K562 (cell line): ENCODE measurements around the gene C2CD2. TPM values are rescaled to one million over a fixed set of nuclear protein-coding genes. Genes with fewer than 3 reads are reported as not detected.

Experiments
- ATAC-seq: fragments of 200-7000 bp; cut with Tn5 transposase; 3 replicates; pipeline ENCODE4 v1.9.1; 2020; ENCODE audit warnings: moderate library complexity
- BruUV-seq: library from RNA; stranded (reverse); fragments of 400-500 nt; replicated peaks from 2 replicates; lab custom pipeline; 2021; lab: Mats Ljungman, UMichigan
- CTCF ChIA-PET: fragments of 300-600 bp; formaldehyde crosslinking; extraction: SDS; loops from one replicate; lab custom pipeline; 2021; ENCODE audit warnings: low intra/inter-chr PET ratio; lab: Yijun Ruan, JAX
- POLR2A ChIA-PET: fragments of 300-600, 350-650 bp; sonication (Branson Sonifier 250); formaldehyde crosslinking; extraction: SDS; loops from one replicate; lab custom pipeline; 2021; ENCODE audit warnings: antibody characterized with exemption, inconsistent platforms; lab: Yijun Ruan, JAX
- DNase-seq, 4 experiments: peaks; one replicate each; pipeline versions ENCODE4 v3.0.0 to v3.0.0-alpha.2; 2011 to 2018; ENCODE audit warnings: low spot score in 3 of 4, mixed read lengths in 3 of 4; ENCODE audit errors: extremely low read depth in 1 of 4
- FAIRE-seq: peaks from 2 replicates; lab custom pipeline; 2011; peaks lifted over from hg19 to GRCh38; lab: Jason Lieb, UNC
- H2AFZ ChIP-seq: 2 replicates; pipeline ENCODE4 v1.6.0; 2011; ENCODE audit warnings: low read depth, low read length, control low read depth, inconsistent platforms
- H3K27ac ChIP-seq: fragments of 200-600 bp; 3 replicates; pipeline ENCODE4 v1.8.0; 2011; ENCODE audit warnings: low read depth, mild to moderate bottlenecking, control low read depth, inconsistent platforms, low read length, moderate library complexity, mixed read lengths; ENCODE audit errors: extremely low read depth
- H3K27me3 ChIP-seq, 2 experiments: fragments of 300-600 bp in 1 of 2; 2 replicates in 1 of 2; 3 replicates in 1 of 2; pipeline versions ENCODE4 v1.6.0 to v1.8.0; 2011; ENCODE audit warnings: inconsistent platforms in 2 of 2, low read length in 2 of 2, mild to moderate bottlenecking in 1 of 2, mixed read lengths in 1 of 2, moderate library complexity in 1 of 2; ENCODE audit not compliant: control insufficient read depth in 2 of 2, insufficient read depth in 2 of 2
- H3K36me3 ChIP-seq: fragments of 300-600 bp; 3 replicates; pipeline ENCODE4 v1.8.0; 2011; ENCODE audit warnings: mild to moderate bottlenecking, low read length, inconsistent platforms; ENCODE audit not compliant: control insufficient read depth, insufficient read depth
- H3K4me1 ChIP-seq, 2 experiments: fragments of 200-600 bp in 1 of 2; replicated peaks in 1 of 2; 2 replicates in 1 of 2; 3 replicates in 1 of 2; pipeline versions ENCODE4 v1.5.1 to v1.8.0; 2011; ENCODE audit warnings: inconsistent platforms in 2 of 2, low read length in 2 of 2, mild to moderate bottlenecking in 1 of 2, mixed read lengths in 1 of 2, moderate library complexity in 1 of 2; ENCODE audit not compliant: control insufficient read depth in 2 of 2, insufficient read depth in 2 of 2
- H3K4me2 ChIP-seq: 2 replicates; pipeline ENCODE4 v1.6.1; 2011; ENCODE audit warnings: low read length, control low read depth, inconsistent platforms, mixed read lengths; ENCODE audit not compliant: insufficient read depth
- H3K4me3 ChIP-seq: fragments of 200-600 bp; sonication (generic), shearing (Covaris generic); 2 replicates; pipeline ENCODE4 v1.5.1; 2016; ENCODE audit warnings: control low read depth, inconsistent platforms
- H3K79me2 ChIP-seq: fragments of 200-600 bp; 3 replicates; pipeline ENCODE4 v1.8.0; 2011; ENCODE audit warnings: low read length, inconsistent platforms; ENCODE audit not compliant: control insufficient read depth, insufficient read depth
- H3K9ac ChIP-seq, 2 experiments: 2 replicates each; pipeline versions ENCODE4 v1.6.0 to v1.6.1; 2011; ENCODE audit warnings: low read depth in 2 of 2, low read length in 2 of 2, control low read depth in 1 of 2, inconsistent platforms in 1 of 2, mild to moderate bottlenecking in 1 of 2, mixed read lengths in 1 of 2; ENCODE audit not compliant: insufficient read depth in 1 of 2
- H3K9me1 ChIP-seq: one replicate; pipeline ENCODE4 v1.6.0; 2011; ENCODE audit warnings: inconsistent platforms, mild to moderate bottlenecking, low read length, moderate library complexity; ENCODE audit not compliant: control insufficient read depth, insufficient read depth
- H3K9me3 ChIP-seq: replicated peaks from 2 replicates; pipeline ENCODE4 v1.5.1; 2011; ENCODE audit warnings: low read depth, low read length, inconsistent platforms; ENCODE audit not compliant: control insufficient read depth, insufficient read depth
- H4K20me1 ChIP-seq: replicated peaks from 2 replicates; pipeline ENCODE4 v1.6.1; 2011; ENCODE audit warnings: low read length, inconsistent platforms, mixed read lengths; ENCODE audit not compliant: control insufficient read depth, insufficient read depth
- CBX3 ChIP-seq, 2 experiments: IDR thresholded peaks; 1 replicate in 1 of 2; 2 replicates in 1 of 2; pipeline ENCODE4 v1.6.1; 2012; ENCODE audit warnings: inconsistent platforms in 2 of 2, low read length in 2 of 2, borderline replicate concordance in 1 of 2, control low read depth in 1 of 2
- CCAR2 ChIP-seq: fragments of 200-400 bp; formaldehyde crosslinking; IDR thresholded peaks from 2 replicates; pipeline ENCODE4 v1.6.1; 2017; ENCODE audit warnings: mild to moderate bottlenecking, low read depth, low read length
- CEBPZ ChIP-seq: fragments of 150-350 bp; IDR thresholded peaks from 2 replicates; pipeline ENCODE4 v1.6.1; 2014; ENCODE audit warnings: low read depth, mild to moderate bottlenecking, low read length, borderline replicate concordance
- DLX4 ChIP-seq: fragments of 250-450 bp; sonication (Bioruptor Pico); IDR thresholded peaks from 2 replicates; pipeline ENCODE4 v1.6.1; 2021; ENCODE audit warnings: mild to moderate bottlenecking
- ETS1 ChIP-seq: conservative IDR thresholded peaks from 2 replicates; pipeline ENCODE4 v1.6.1; 2011; ENCODE audit warnings: low read depth, mild to moderate bottlenecking, low read length; ENCODE audit not compliant: control insufficient read depth
- ETS2 ChIP-seq: IDR thresholded peaks from 2 replicates; pipeline ENCODE4 v1.6.1; 2016; ENCODE audit warnings: borderline replicate concordance, missing genetic modification characterization, mild to moderate bottlenecking, moderate library complexity, missing compliant biosample characterization; ENCODE audit not compliant: poor library complexity, severe bottlenecking
- HMBOX1 ChIP-seq: sonication (generic); IDR thresholded peaks from 2 replicates; pipeline ENCODE4 v1.6.1; 2016
- NFE2L1 ChIP-seq: fragments of 450-650 bp; IDR thresholded peaks from 2 replicates; pipeline ENCODE4 v1.6.1; 2016; ENCODE audit warnings: missing genetic modification characterization, low read depth, mild to moderate bottlenecking, missing compliant biosample characterization, moderate library complexity, borderline replicate concordance
- POLR2AphosphoS5 ChIP-seq: IDR thresholded peaks from 2 replicates; pipeline ENCODE4 v1.6.1; 2011; ENCODE audit warnings: mild to moderate bottlenecking, low read depth, low read length, moderate library complexity; ENCODE audit not compliant: control insufficient read depth, insufficient read depth
- SMARCA5 ChIP-seq: fragments of 450-650 bp; IDR thresholded peaks from 2 replicates; pipeline ENCODE4 v1.6.1; 2016
- THAP7 ChIP-seq: fragments of 250-450 bp; sonication (Bioruptor Pico); IDR thresholded peaks from 2 replicates; pipeline ENCODE4 v1.5.0; 2021
- TRIM28 ChIP-seq: fragments of 450-650 bp; IDR thresholded peaks from 2 replicates; pipeline ENCODE4 v1.6.1; 2017
- ZKSCAN3 ChIP-seq: fragments of 250-450 bp; sonication (Bioruptor Pico); IDR thresholded peaks from 2 replicates; pipeline ENCODE4 v1.4.0; 2020
- ZNF232 ChIP-seq: sonication (generic); formaldehyde crosslinking; IDR thresholded peaks from 2 replicates; pipeline ENCODE4 v1.8.0; 2022; ENCODE audit warnings: mild to moderate bottlenecking, missing genetic modification reagents
- ZNF41 ChIP-seq: fragments of 250-450 bp; sonication (Bioruptor Pico); conservative IDR thresholded peaks from 2 replicates; pipeline ENCODE4 v1.4.0; 2020; ENCODE audit warnings: mild to moderate bottlenecking
- ZNF780A ChIP-seq: fragments of 250-450 bp; sonication (Bioruptor Pico); IDR thresholded peaks from 2 replicates; pipeline ENCODE4 v1.5.0; 2021; ENCODE audit warnings: mild to moderate bottlenecking
- ZNF79 ChIP-seq: fragments of 250-450 bp; sonication (Bioruptor Pico); IDR thresholded peaks from 2 replicates; pipeline ENCODE4 v1.4.0; 2020; ENCODE audit warnings: low read depth, mild to moderate bottlenecking, moderate library complexity
- WGBS: fragments of 100-300 bp; shearing (Covaris generic); methylation state at CpG from one replicate; pipeline ENCODE4 v1.1.6; 2016; ENCODE audit warnings: low coverage, mixed read lengths; ENCODE audit not compliant: insufficient coverage; ENCODE audit errors: missing lambda C conversion rate; 5-methylcytosine and 5-hydroxymethylcytosine counted together
- in situ Hi-C: fragments of 300-500 bp; cut with MboI; formaldehyde crosslinking; loops from 4 replicates; pipeline ENCODE4 v1.15.0; 2018; ENCODE audit warnings: inconsistent platforms, mixed read lengths
- intact Hi-C: fragments of 100-400 bp; cut with micrococcal nuclease; formaldehyde crosslinking; loops from 2 replicates; pipeline ENCODE4 v1.14.2; 2022
- polyA plus RNA-seq, 8 experiments: library from polyadenylated mRNA; depleted of rRNA in 4 of 8; stranded (reverse) in 5 of 8; unstranded in 3 of 8; fragments of >200 nt; fragmentation: Nextera tagmentation in 2 of 8; fragmentation: Illumina TruSeq in 1 of 8; extraction: Ambion mirVana in 2 of 8; extraction: Trizol in 1 of 8; gene quantifications; 2 replicates each; pipeline versions ENCODE4 v1.2.1 to v1.2.3, GENCODE V29; 2011 to 2014; ENCODE audit warnings: inconsistent platforms in 1 of 8, missing spikeins in 1 of 8
- total RNA-seq, 7 experiments: library from RNA; depleted of rRNA in 6 of 7; stranded (reverse); fragments of >200 nt in 6 of 7; fragmentation: Illumina TruSeq in 2 of 7; extraction: Trizol in 2 of 7; gene quantifications; 2 replicates each; pipeline versions ENCODE4 v1.2.1 to v1.2.3, GENCODE V29; 2011 to 2021; ENCODE audit warnings: low replicate concordance in 1 of 7

The C2CD2 gene
- total and polyA plus RNA-seq, 9 of the 15 experiments (the other 6 are each of a cell fraction or from before 2014, with no cell fraction given): 1.3 to 21.6 (median 12.1) TPM

- WGBS: 85% methylated on average over 3 of the region's 3 CpGs
- H3K79me2 ChIP-seq: no peaks in the 10 kb centered on the region; the same call in 2 of the 3 replicates
- peaks cover 54% of the 10 kb centered on the region for H3K36me3 ChIP-seq
- ChIA-PET CTCF (no interaction called here), POLR2A (interaction anchor here (1.0 kb wide), 1 partner anchor 11 kb away, joined by 5 read pairs; no protein-coding TSS in a partner anchor)
- ATAC-seq: no peak
- no peak for DNase-seq
- H3K9me3 ChIP-seq: no peaks in the 10 kb centered on the region
- H3K4me1 ChIP-seq: no peaks in the 10 kb centered on the region; a peak in 1 of 5 replicates
- no peaks in the 10 kb centered on the region for H3K9me1 ChIP-seq
- H3K4me2 ChIP-seq: no peak overlapping the region
- no peaks in the 10 kb centered on the region for H4K20me1 ChIP-seq
- H3K9ac ChIP-seq: no peak overlapping the region
- no peak overlapping the region for H2AFZ ChIP-seq
- H3K27ac ChIP-seq: no peak overlapping the region
- intact Hi-C loops (no loop called here), in situ Hi-C loops (no loop called here)
- no peak for FAIRE-seq
- no peak overlapping the region for H3K4me3 ChIP-seq
- no peaks in the 10 kb centered on the region for H3K27me3 ChIP-seq
- BruUV-seq: no TSS peak
- TF ChIP-seq ETS2 (no peak), POLR2AphosphoS5 (no peak), DLX4 (no peak), ETS1 (no peak), ZNF232 (no peak), CCAR2 (no peak), NFE2L1 (tag) (no peak), HMBOX1 (no peak), CEBPZ (peak; percentile 45; the same call in 1 of the 2 replicates), ZNF780A (CRISPR knock-in tag) (no peak), CBX3 (IDR thresholded peaks at IDR 0.05; ENCODE audit: borderline replicate concordance in 1 of 2, low read length in 2 of 2) (0 out of 3 replicates have a peak, but pooled peaks of 1 of the 2 experiments have one; percentile 38), ZKSCAN3 (no peak), THAP7 (CRISPR knock-in tag) (no peak), ZNF41 (no peak), ZNF79 (no peak), TRIM28 (0 out of 2 replicates have a peak, but pooled peaks have one; percentile 42), SMARCA5 (no peak)
Measured at GRCh38 chr21:41995577-41995976, 41.8 kb upstream of the C2CD2 start.
